Caco-2 (cell line): ENCODE results near the gene ITGB2. TPM values are rescaled to one million over a fixed set of nuclear protein-coding genes. Genes with fewer than 3 reads are reported as not detected.
A peak's percentile ranks its signal among the peaks of the same experiment; 100 is the strongest.

Source experiments
- BruUV-seq: library from RNA; stranded (reverse); fragments of 400-500 nt; replicated peaks from 2 replicates; lab custom pipeline; 2021; lab: Mats Ljungman, UMichigan
- CTCF ChIA-PET: fragments of 300-600 bp; sonication (Branson Sonifier 250); formaldehyde crosslinking; loops from one replicate; lab custom pipeline; 2022; ENCODE audit warnings: antibody characterized with exemption; lab: Charles Lee
- POLR2A ChIA-PET: fragments of 300-600 bp; sonication (Branson Sonifier 250); formaldehyde crosslinking; loops from one replicate; lab custom pipeline; 2022; ENCODE audit warnings: antibody characterized with exemption; lab: Charles Lee
- DNase-seq, 2 experiments: peaks; one replicate each; pipeline versions ENCODE4 v3.0.0 to v3.0.0-alpha.2; 2020 to 2022
- H3K27me3 ChIP-seq: replicated peaks from 2 replicates; pipeline ENCODE4 v1.6.0; 2011; ENCODE audit warnings: low read length; ENCODE audit not compliant: control insufficient read depth, insufficient read depth
- H3K36me3 ChIP-seq: 2 replicates; pipeline ENCODE4 v1.5.1; 2011; ENCODE audit warnings: low read length; ENCODE audit not compliant: control insufficient read depth, insufficient read depth
- H3K4me1 ChIP-seq: fragments of 250-450 bp; sonication (Bioruptor Pico); 2 replicates; pipeline ENCODE4 v1.5.1; 2020; ENCODE audit warnings: mild to moderate bottlenecking
- H3K4me3 ChIP-seq: 2 replicates; pipeline ENCODE4 v1.5.1; 2011; ENCODE audit warnings: low read depth, mild to moderate bottlenecking, control low read depth, low read length
- H3K9me3 ChIP-seq: fragments of 250-450 bp; sonication (Bioruptor Pico); 2 replicates; pipeline ENCODE4 v1.5.1; 2020; ENCODE audit warnings: mild to moderate bottlenecking, moderate library complexity
- H3K27ac Mint-ChIP-seq: one replicate; pipeline ENCODE4 v1.8.0; 2022; ENCODE audit warnings: mixed read lengths; ENCODE audit not compliant: unreplicated experiment
- H3K27me3 Mint-ChIP-seq: one replicate; pipeline ENCODE4 v1.8.0; 2022; ENCODE audit warnings: mixed read lengths; ENCODE audit not compliant: insufficient read depth, unreplicated experiment
- H3K36me3 Mint-ChIP-seq: one replicate; pipeline ENCODE4 v1.8.0; 2022; ENCODE audit warnings: mild to moderate bottlenecking, mixed read lengths; ENCODE audit not compliant: insufficient read depth, unreplicated experiment
- H3K4me1 Mint-ChIP-seq: one replicate; pipeline ENCODE4 v1.8.0; 2022; ENCODE audit warnings: low read depth, mixed read lengths; ENCODE audit not compliant: unreplicated experiment
- H3K4me3 Mint-ChIP-seq: one replicate; pipeline ENCODE4 v1.8.0; 2022; ENCODE audit warnings: mild to moderate bottlenecking, moderate library complexity, mixed read lengths; ENCODE audit not compliant: unreplicated experiment
- H3K9me3 Mint-ChIP-seq: one replicate; pipeline ENCODE4 v1.8.0; 2022; ENCODE audit warnings: mixed read lengths; ENCODE audit not compliant: unreplicated experiment
- CTCF ChIP-seq, 2 experiments: fragments of 200-600 bp in 1 of 2; IDR thresholded peaks; 1 replicate in 1 of 2; 2 replicates in 1 of 2; pipeline versions ENCODE4 v1.5.1 to v1.8.0; 2011 to 2022; ENCODE audit warnings: antibody characterized with exemption in 1 of 2, control low read depth in 1 of 2, inconsistent platforms in 1 of 2, low read depth in 1 of 2, low read length in 1 of 2, mild to moderate bottlenecking in 1 of 2, moderate library complexity in 1 of 2; ENCODE audit not compliant: insufficient read depth in 1 of 2, severe bottlenecking in 1 of 2, unreplicated experiment in 1 of 2
- intact Hi-C: fragments of 100-400 bp; cut with micrococcal nuclease; formaldehyde crosslinking; loops from one replicate; pipeline ENCODE4 v1.10.0; 2022; ENCODE audit not compliant: unreplicated experiment
- total RNA-seq: library from RNA; stranded (reverse); gene quantifications from 2 replicates; pipeline ENCODE4 v1.2.3, GENCODE V29; 2022

The ITGB2 gene
- total RNA-seq, 1 experiment from 2014 or later, result 0.48 TPM

GRCh38 chr21:44837537-44837936 lies 83.2 kb downstream of the ITGB2 start:
- BruUV-seq, result no TSS peak
- Mint-ChIP-seq H3K4me1 (no peaks in the 10 kb centered on the region), H3K4me3 (no peak overlapping the region), H3K27ac (no peak overlapping the region), H3K9me3 (no peaks in the 10 kb centered on the region), H3K36me3 (peaks cover 4% of the 10 kb centered on the region), H3K27me3 (no peaks in the 10 kb centered on the region)
- H3K27me3 ChIP-seq, result no peaks in the 10 kb centered on the region
- H3K36me3 ChIP-seq, result no peaks in the 10 kb centered on the region
- ChIA-PET POLR2A (no interaction called here), CTCF (no interaction called here)
- no peak overlapping the region for H3K4me3 ChIP-seq
- intact Hi-C loops, result loop anchor here (5.0 kb wide), 1 partner anchor 35 kb away; the partner anchor contains the start of gene PTTG1IP
- H3K9me3 ChIP-seq, result no peaks in the 10 kb centered on the region
- peaks cover 10% of the 10 kb centered on the region for H3K4me1 ChIP-seq
- DNase-seq, result no peak
- no peak for TF ChIP-seq CTCF (IDR thresholded peaks at IDR 0.05; ENCODE audit: insufficient read depth in 1 of 2, low read depth in 1 of 2, low read length in 1 of 2, severe bottlenecking in 1 of 2, unreplicated experiment in 1 of 2)

- no TSS peak for BruUV-seq
- no peaks in the 10 kb centered on the region for H3K9me3 Mint-ChIP-seq
- H3K9me3 ChIP-seq, result no peaks in the 10 kb centered on the region
- peaks cover 4% of the 10 kb centered on the region for H3K36me3 Mint-ChIP-seq
- no peaks in the 10 kb centered on the region for H3K36me3 ChIP-seq
- H3K4me3 ChIP-seq, result no peak overlapping the region
- peak; percentile 78 to 86 for DNase-seq
- no peak overlapping the region for H3K4me3 Mint-ChIP-seq
- H3K27me3 ChIP-seq, result no peaks in the 10 kb centered on the region
- CTCF ChIA-PET, result no interaction called here
- peaks cover 10% of the 10 kb centered on the region for H3K4me1 ChIP-seq
- POLR2A ChIA-PET, result no interaction called here
- H3K4me1 Mint-ChIP-seq, result no peaks in the 10 kb centered on the region
- H3K27ac Mint-ChIP-seq, result peak overlapping the region; percentile 59
- intact Hi-C loops, result loop anchor here (5.0 kb wide), 1 partner anchor 35 kb away; the partner anchor contains the start of gene PTTG1IP
- no peak for TF ChIP-seq CTCF (IDR thresholded peaks at IDR 0.05; ENCODE audit: insufficient read depth in 1 of 2, low read depth in 1 of 2, low read length in 1 of 2, severe bottlenecking in 1 of 2, unreplicated experiment in 1 of 2)
- H3K27me3 Mint-ChIP-seq, result no peaks in the 10 kb centered on the region
Measured at GRCh38 chr21:44836666-44837471, 83.8 kb downstream of the ITGB2 start.

DNA sequence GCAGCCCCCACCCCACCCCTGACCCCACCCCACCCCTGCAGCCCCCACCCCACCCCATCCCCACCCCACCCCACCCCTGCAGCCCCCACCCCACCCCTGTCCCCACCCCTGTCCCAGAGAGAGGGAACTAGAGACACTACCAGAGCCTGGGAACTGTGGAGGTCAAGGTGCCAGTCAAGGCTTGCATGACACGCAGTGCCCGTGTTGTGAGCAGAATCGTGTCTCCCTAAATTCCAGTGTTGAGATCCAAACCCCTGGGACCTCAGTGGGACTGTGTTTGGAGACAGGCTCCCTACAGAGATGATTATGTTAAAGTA lies 84.4 kb downstream of the ITGB2 start:
- no peak for DNase-seq
- BruUV-seq, result no TSS peak
- H3K36me3 Mint-ChIP-seq, result peaks cover 4% of the 10 kb centered on the region
- peak overlapping the region; percentile 59 for H3K27ac Mint-ChIP-seq
- Histone ChIP-seq H3K9me3 (no peaks in the 10 kb centered on the region), H3K36me3 (no peaks in the 10 kb centered on the region), H3K27me3 (no peaks in the 10 kb centered on the region), H3K4me3 (no peak overlapping the region), H3K4me1 (peaks cover 10% of the 10 kb centered on the region)
- no peaks in the 10 kb centered on the region for H3K4me1 Mint-ChIP-seq
- TF ChIP-seq CTCF (IDR thresholded peaks at IDR 0.05; ENCODE audit: insufficient read depth in 1 of 2, low read depth in 1 of 2, low read length in 1 of 2, severe bottlenecking in 1 of 2, unreplicated experiment in 1 of 2), result no peak
- no peaks in the 10 kb centered on the region for H3K9me3 Mint-ChIP-seq
- no peak overlapping the region for H3K4me3 Mint-ChIP-seq
- CTCF ChIA-PET, result no interaction called here
- intact Hi-C loops, result loop anchor here (5.0 kb wide), 1 partner anchor 36 kb away; the partner anchor contains the start of gene PTTG1IP
- POLR2A ChIA-PET, result no interaction called here
- no peaks in the 10 kb centered on the region for H3K27me3 Mint-ChIP-seq

Other genes with a start within 250 kb of the ITGB2 start
- not detected in 2 replicates for gene KRTAP12-1, start 238.7 kb downstream of the ITGB2 start, total RNA-seq
- gene KRTAP10-12, start 223.7 kb downstream of the ITGB2 start, total RNA-seq, result not detected in 2 replicates
- 0.12 and 0.32 TPM in 2 replicates for gene TSPEAR, start 209.3 kb downstream of the ITGB2 start, total RNA-seq
- 91.3 and 103 TPM in 2 replicates for gene UBE2G2, start 119.1 kb downstream of the ITGB2 start, total RNA-seq
- 110 and 118 TPM in 2 replicates for gene SUMO3, start 102.8 kb downstream of the ITGB2 start, total RNA-seq
- gene PTTG1IP, start 47.2 kb downstream of the ITGB2 start, total RNA-seq, result 296 and 306 TPM in 2 replicates
- 54.0 and 62.1 TPM in 2 replicates for gene SLX9, start 19.1 kb upstream of the ITGB2 start, total RNA-seq
- 25.4 and 25.8 TPM in 2 replicates for gene ADARB1, start 153.7 kb upstream of the ITGB2 start, total RNA-seq